ENCODE data around the gene LRRC4B.
A peak's percentile ranks its signal among the peaks of the same experiment; 100 is the strongest.
"Not testable (repeated sequence)": the region's sequence is repeated elsewhere in the genome, so short reads cannot be mapped to it uniquely, and the experiment has no call there.

Gene LRRC4B

DNA sequence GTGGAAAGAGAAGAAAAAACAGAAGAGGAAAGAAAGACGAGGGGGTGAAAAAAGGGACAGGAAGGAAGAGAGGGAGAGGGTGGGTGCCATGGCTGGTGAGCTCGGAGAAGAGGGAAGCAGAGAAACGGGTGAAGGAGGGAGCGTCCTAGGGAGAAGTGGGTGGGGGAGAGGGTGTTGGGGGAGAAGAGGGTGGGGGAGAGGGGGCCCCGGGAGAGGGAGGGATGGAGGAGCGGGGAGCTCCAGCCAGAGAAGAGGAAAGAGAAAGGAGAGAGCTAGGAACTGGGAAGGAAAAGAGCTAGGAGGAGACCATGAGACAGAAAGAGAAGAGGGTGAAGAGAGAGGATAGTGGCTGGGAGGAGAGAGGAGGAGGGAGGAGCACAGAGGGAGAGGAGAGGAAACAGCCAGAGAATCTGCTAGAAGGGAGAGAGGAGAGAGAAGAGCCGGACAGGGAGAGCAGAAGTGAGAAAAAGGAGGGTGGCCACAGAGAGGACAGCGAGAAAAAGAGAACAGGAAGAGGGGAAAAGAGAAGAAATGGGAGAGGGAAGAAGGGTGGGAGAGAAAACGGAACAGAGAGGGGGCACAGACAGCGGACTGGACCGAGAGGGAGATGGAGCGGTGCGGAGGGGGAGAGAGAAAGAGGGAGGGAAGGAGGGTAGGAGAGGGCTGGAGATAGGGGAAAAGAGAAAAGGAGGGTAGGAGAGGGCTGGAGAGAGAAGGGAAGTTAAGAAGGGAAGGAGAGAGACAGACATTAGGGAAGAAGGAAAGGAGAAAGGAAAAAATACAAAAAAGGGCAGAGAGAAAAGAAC, 79.6 kb downstream of the LRRC4B start:
- no peak for DNase-seq (ENCODE audit: low read depth in 4 of 4, low spot score in 1 of 4)

- DNase-seq (ENCODE audit: low read depth in 4 of 4, low spot score in 1 of 4) = peak; percentile 29 to 49 (median 42)
These were observed 81.3 kb downstream of the LRRC4B start for GRCh38 chr19:50486823-50487515.

DNA sequence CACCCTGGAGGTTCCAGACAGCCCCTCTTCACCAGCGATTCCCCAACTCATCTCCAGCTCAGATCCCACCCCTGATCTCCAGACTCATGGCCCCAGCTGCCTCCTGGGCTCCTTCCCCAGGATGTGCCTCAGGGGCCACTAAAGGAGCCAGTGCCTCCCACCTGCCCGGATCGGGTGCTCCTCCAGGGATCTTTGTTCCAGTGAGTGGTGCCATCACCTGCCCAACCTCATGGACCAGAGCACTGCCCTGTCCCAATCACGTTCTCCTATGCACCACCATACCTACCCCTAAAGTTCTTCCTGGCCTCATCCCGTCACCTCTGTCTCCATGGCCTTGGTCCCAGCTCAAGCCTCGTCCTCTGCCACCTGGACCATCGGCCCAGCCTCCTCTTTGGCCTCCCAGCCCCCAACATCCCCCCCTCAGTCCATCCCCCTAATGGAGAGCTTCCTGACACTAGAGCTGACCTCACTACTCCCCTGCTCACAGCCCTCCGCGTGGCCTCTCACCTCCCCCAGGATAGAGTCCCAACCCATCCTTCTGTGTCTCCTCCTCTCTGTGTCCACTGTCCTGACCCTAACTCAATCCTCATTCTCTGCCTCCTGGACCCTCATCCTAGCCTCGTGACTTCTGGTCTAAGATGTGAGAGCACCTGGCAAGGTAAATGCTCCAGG, 82.8 kb downstream of the LRRC4B start:
- no peak for DNase-seq (ENCODE audit: low read depth in 4 of 4, low spot score in 1 of 4)

DNA sequence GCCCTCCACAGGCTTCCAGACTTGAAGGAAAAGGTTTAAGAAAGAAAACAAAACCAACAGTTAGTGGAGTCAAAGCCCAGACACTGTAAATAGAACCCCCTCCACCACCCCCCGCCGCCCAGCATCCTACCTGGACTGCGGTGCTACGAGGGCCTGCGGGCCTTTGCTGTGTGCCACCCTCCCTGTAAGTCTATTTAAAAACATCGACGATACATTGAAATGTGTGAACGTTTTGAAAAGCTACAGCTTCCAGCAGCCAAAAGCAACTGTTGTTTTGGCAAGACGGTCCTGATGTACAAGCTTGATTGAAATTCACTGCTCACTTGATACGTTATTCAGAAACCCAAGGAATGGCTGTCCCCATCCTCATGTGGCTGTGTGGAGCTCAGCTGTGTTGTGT, 85.3 kb downstream of the LRRC4B start:
- no peak for DNase-seq (ENCODE audit: low read depth in 4 of 4, low spot score in 1 of 4)

GRCh38 chr19:50482271-50482855, 85.9 kb downstream of the LRRC4B start:
- no peak for DNase-seq (ENCODE audit: low read depth in 4 of 4, low spot score in 1 of 4)

DNA sequence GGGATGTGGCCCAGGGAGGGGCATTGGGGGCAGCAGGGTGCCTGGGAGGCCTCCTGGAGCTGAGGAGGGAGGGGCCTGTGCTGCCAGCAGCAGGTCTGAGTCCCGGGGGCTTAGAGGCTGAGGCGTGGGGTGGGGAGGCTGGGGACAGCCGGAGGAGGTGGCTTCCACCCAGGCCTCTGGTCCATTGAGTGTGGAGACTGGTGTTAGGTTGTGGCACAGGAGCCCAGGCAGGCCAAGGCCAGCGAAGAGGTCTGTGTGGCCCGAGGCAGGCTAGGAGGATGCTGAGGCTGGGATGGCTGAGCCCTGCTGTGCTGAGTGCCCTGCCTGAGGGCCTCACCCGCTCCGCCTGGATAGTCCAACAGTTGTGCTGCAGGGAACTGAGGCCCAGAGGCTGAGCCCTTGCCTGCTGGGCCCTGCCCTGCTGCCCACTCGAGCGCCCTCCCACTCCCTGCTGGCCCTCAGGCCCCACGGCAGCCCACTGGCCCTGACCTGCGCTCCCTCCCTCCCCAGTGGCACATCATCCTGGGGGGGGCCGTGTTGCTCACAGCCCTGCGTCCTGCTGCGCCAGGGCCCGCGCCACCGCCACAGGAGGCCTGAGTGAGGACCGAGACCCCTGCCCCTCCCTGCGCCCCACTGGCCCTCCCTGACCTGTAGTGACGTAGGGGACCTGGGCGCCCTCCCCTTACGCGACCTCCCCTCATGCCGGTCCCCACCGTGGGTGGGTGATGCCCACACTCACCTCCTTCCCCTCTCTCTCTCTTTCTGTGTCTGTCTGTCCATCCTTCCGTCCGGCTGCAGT, 86.7 kb downstream of the LRRC4B start:
- DNase-seq (ENCODE audit: low read depth in 4 of 4, low spot score in 1 of 4) = no peak

GRCh38 chr19:50480281-50481111, 87.7 kb downstream of the LRRC4B start:
- DNase-seq (ENCODE audit: low read depth in 4 of 4, low spot score in 1 of 4) = no peak

DNA sequence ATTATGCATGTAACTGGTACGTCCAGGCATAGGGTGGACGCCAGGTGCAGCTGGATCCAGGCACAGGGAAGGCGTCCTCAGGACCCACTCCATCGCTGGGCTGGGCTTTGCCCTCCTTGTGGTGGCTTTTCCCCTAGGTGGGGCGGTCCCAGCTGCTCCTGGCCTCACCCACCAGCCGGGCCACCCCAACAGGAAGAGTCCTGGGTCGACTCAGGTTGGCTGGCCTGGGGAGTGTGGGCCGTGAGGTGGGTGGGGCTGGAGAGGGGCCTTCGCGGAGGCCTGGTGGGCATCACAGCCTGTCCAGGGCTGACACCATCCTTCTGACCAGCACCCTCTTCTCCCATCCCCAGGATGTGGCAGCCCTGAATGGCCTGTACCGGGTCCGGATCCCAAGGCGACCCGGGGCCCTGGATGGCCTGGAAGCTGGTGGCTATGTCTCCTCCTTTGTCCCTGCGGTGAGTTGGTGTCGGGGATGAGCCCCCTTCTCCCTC, 88.4 kb downstream of the LRRC4B start:
- DNase-seq (ENCODE audit: low read depth in 4 of 4, low spot score in 1 of 4) = no peak

GRCh38 chr19:50478901-50479715, 89.1 kb downstream of the LRRC4B start:
- DNase-seq (ENCODE audit: low read depth in 4 of 4, low spot score in 1 of 4) = no peak

GRCh38 chr19:50477751-50478515, 90.3 kb downstream of the LRRC4B start:
- DNase-seq (ENCODE audit: low read depth in 4 of 4, low spot score in 1 of 4) = no peak

- no peak for DNase-seq (ENCODE audit: low read depth in 4 of 4, low spot score in 1 of 4)
These were observed 91.4 kb downstream of the LRRC4B start for GRCh38 chr19:50476907-50477238.

GRCh38 chr19:50476224-50476906, 91.9 kb downstream of the LRRC4B start, which contains the start of the genes EMC10 and GARIN5A:
Gene EMC10 (plus strand): TSS chr19:50476507. CDS start chr19:50476545, 38 bp downstream.
Gene GARIN5A (minus strand): TSS chr19:50476848. CDS start chr19:50476388, 460 bp downstream.
- DNase-seq (ENCODE audit: low read depth in 4 of 4, low spot score in 1 of 4) = peak; percentile 74 to 93 (median 87)

- DNase-seq (ENCODE audit: low read depth in 4 of 4, low spot score in 1 of 4) = no peak
These were observed 92.5 kb downstream of the LRRC4B start for GRCh38 chr19:50475736-50476223.

- DNase-seq (ENCODE audit: low read depth in 4 of 4, low spot score in 1 of 4) = no peak
These were observed 93.1 kb downstream of the LRRC4B start for GRCh38 chr19:50475101-50475568.

- DNase-seq (ENCODE audit: low read depth in 4 of 4, low spot score in 1 of 4) = not testable (repeated sequence)
These were observed 94.9 kb downstream of the LRRC4B start for GRCh38 chr19:50473336-50473735.

- no peak for DNase-seq (ENCODE audit: low read depth in 4 of 4, low spot score in 1 of 4)
These were observed 99.4 kb downstream of the LRRC4B start for GRCh38 chr19:50468818-50469217.

DNA sequence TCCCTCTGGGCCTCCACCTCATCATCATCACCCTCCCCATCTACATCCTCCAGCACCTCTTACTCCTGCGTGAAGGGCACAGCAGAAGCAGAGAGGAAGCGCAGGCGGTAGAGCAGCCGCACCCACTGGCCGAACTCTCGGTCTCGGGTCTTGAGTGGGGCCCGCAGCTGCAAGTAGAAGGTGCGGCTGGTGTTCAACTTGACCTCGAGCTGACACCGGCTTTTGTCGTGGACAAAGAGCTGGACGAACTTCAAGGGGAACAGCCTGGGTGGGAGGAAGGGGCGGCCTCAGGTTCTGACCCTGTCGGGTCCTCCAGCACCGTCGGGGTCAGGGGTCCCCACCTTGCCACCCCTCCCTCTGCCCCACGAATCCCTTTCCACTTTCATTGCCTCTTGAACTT, 100.7 kb downstream of the LRRC4B start:
- no peak for DNase-seq (ENCODE audit: low read depth in 4 of 4, low spot score in 1 of 4)
